Ovary (tissue), 3 donors: ENCODE measurements around the gene LAMB1.

Source experiments
- EP300 ChIP-seq: sonication (generic); formaldehyde crosslinking; IDR thresholded peaks from one replicate; pipeline ENCODE4 v1.6.1; 2017; ENCODE audit warnings: antibody characterized with exemption
- POLR2A ChIP-seq: fragments of 450-650 bp; IDR thresholded peaks from one replicate; pipeline ENCODE4 v1.6.1; 2017; ENCODE audit warnings: antibody characterized with exemption, mild to moderate bottlenecking, moderate library complexity
- TF ChIP-seq, protein P1 (sequence below), 3 donors: fragments of 450-650 bp in 2 of 3; fragments of 200-600 bp in 1 of 3; IDR thresholded peaks; one replicate each; pipeline versions ENCODE4 v1.5.1 to v1.8.0; 2016 to 2022; ENCODE audit warnings: antibody characterized with exemption in 3 of 3, mild to moderate bottlenecking in 1 of 3
- donor health status: DM: no; HTN: no; CAD: no.

DNA sequence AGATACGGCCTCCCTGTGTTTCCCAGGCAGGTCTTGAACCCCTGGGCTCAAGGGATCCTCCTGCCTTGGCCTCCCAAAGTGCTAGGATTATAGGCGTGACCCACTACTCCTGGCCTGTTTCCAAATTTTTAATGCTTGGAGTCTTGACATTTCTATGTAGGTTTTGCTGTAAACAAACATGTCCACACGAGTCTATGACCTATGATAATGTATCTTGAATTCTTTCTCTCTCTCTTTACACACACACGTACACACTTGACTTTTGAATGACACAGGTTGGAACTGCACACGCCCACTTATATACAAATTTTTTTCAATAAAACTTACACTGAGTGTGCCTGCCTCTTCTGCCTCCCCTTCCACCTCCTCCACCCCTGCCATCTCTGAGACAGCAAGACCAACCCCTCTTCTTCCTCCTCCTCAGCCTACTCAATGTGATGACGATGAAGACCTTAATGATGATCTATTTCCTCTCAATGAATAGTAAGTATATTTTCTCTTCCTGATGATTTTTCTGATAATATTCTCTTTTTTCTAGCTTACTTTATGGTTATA, 44.1 kb upstream of the LAMB1 start:
- TF ChIP-seq, protein P1, sequence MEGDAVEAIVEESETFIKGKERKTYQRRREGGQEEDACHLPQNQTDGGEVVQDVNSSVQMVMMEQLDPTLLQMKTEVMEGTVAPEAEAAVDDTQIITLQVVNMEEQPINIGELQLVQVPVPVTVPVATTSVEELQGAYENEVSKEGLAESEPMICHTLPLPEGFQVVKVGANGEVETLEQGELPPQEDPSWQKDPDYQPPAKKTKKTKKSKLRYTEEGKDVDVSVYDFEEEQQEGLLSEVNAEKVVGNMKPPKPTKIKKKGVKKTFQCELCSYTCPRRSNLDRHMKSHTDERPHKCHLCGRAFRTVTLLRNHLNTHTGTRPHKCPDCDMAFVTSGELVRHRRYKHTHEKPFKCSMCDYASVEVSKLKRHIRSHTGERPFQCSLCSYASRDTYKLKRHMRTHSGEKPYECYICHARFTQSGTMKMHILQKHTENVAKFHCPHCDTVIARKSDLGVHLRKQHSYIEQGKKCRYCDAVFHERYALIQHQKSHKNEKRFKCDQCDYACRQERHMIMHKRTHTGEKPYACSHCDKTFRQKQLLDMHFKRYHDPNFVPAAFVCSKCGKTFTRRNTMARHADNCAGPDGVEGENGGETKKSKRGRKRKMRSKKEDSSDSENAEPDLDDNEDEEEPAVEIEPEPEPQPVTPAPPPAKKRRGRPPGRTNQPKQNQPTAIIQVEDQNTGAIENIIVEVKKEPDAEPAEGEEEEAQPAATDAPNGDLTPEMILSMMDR (IDR thresholded peaks at IDR 0.05) = no peak
- no peak for TF ChIP-seq POLR2A
- no peak for TF ChIP-seq EP300
